Adipose tissue (tissue), 3 donors: ENCODE data around the gene RPL19. TPM values are rescaled to one million over a fixed set of nuclear protein-coding genes. Genes with fewer than 3 reads are reported as not detected.

ENCODE experiments used
- polyA plus RNA-seq, 3 donors: library from polyadenylated mRNA; stranded (reverse); fragments of 200-250 nt; gene quantifications; one replicate each; pipeline ENCODE4 v1.2.3, GENCODE V29; 2013
- donor health status: healthy with polysubstance abuse.
- donor health status: Bipolar disorder and iron deficiency.
- donor health status: healthy.

RPL19 gene
- polyA plus RNA-seq, 3 donors: 2,235 to 3,735 (median 3,189) TPM

Other genes with a start within 250 kb of the RPL19 start
- under 1 TPM in 1 of 3 donors, not detected in 2; 0.03 TPM for gene FBXO47, start 232.9 kb upstream of the RPL19 start, polyA plus RNA-seq
- 10 to 100 TPM in 1 of 3 donors, 1 to 10 TPM in 2; 1.2 to 10.7 (median 4.7) TPM for gene PLXDC1, start 48.6 kb upstream of the RPL19 start, polyA plus RNA-seq
- gene ARL5C, start 34.1 kb upstream of the RPL19 start, polyA plus RNA-seq: under 1 TPM in 1 of 3 donors, not detected in 2; 0.07 TPM
- 1 to 10 TPM; 1.4 to 4.6 (median 1.5) TPM for gene CACNB1, start 2.6 kb upstream of the RPL19 start, polyA plus RNA-seq
- gene STAC2, start 25.7 kb downstream of the RPL19 start, polyA plus RNA-seq: under 1 TPM; 0.09 to 0.22 (median 0.12) TPM
- 1 to 10 TPM; 2.3 to 4.5 (median 3.5) TPM for gene FBXL20, start 201.3 kb downstream of the RPL19 start, polyA plus RNA-seq